T-helper 17 cell (primary cell): Measurements from ENCODE around the gene PLPPR4. TPM values are rescaled to one million over a fixed set of nuclear protein-coding genes. Genes with fewer than 3 reads are reported as not detected.
"Not testable (repeated sequence)": the region's sequence is repeated elsewhere in the genome, so short reads cannot be mapped to it uniquely, and the experiment has no call there.

ENCODE experiments used
- ATAC-seq: fragments of 150-1000 bp; cut with Tn5 transposase; 2 replicates; pipeline ENCODE4 v1.10.0; 2021; ENCODE audit warnings: mild to moderate bottlenecking, moderate library complexity
- DNase-seq, 3 donors: peaks; one replicate each; pipeline versions ENCODE4 v3.0.0 to v3.0.0-alpha.2; 2020 to 2021
- H3K9me3 ChIP-seq: one replicate; pipeline ENCODE4 v1.7.0; 2013; ENCODE audit warnings: low read length, mild to moderate bottlenecking; ENCODE audit not compliant: control insufficient read depth, poor library complexity, severe bottlenecking
- H3K27ac Mint-ChIP-seq: one replicate; pipeline ENCODE4 v1.8.0; 2022; ENCODE audit warnings: mild to moderate bottlenecking, moderate library complexity, mixed read lengths
- H3K27me3 Mint-ChIP-seq: one replicate; pipeline ENCODE4 v1.8.0; 2022; ENCODE audit warnings: mixed read lengths
- H3K36me3 Mint-ChIP-seq: one replicate; pipeline ENCODE4 v1.8.0; 2022; ENCODE audit warnings: low read depth, mixed read lengths
- H3K4me1 Mint-ChIP-seq: one replicate; pipeline ENCODE4 v1.8.0; 2022; ENCODE audit warnings: mild to moderate bottlenecking, mixed read lengths
- H3K4me3 Mint-ChIP-seq: one replicate; pipeline ENCODE4 v1.8.0; 2022; ENCODE audit warnings: mild to moderate bottlenecking, moderate library complexity, mixed read lengths
- total RNA-seq, 4 donors: library from RNA in 2 of 4; stranded (reverse) in 2 of 4; gene quantifications; one replicate each; pipeline ENCODE4 v1.2.3 and lab custom pipeline; 2022 to 2026

PLPPR4 gene
- total RNA-seq, 2 donors from 2014 or later, result not detected

GRCh38 chr1:99239690-99240089 is 24.6 kb upstream of the PLPPR4 start:
- Mint-ChIP-seq H3K27ac (no peak overlapping the region), H3K4me3 (no peak overlapping the region), H3K27me3 (peaks cover 6% of the 10 kb centered on the region), H3K4me1 (no peaks in the 10 kb centered on the region), H3K36me3 (no peaks in the 10 kb centered on the region)
- DNase-seq, result no peak
- no peaks in the 10 kb centered on the region for H3K9me3 ChIP-seq
- ATAC-seq, result no peak

DNA sequence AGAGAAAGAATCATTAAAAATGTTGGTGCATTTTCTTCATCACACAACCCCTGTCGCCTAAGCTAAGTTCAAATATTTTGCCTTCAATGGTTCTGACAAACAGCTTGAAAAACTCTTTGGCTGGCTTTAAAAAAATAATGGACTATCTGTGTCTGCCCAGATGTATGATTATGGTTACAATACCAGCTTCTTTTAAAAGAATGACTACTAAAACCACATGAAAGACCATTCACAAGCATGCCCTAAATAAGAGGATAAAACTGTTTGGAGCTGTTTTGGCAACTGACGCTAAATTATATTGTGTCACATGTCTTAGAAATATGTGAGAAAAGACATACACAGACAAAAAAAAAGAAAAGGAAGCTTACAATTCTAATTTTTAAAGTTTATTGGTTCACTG is 23.7 kb upstream of the PLPPR4 start:
- ATAC-seq (no peak), DNase-seq (no peak)
- H3K27me3 Mint-ChIP-seq, result peaks cover 6% of the 10 kb centered on the region
- no peak overlapping the region for H3K27ac Mint-ChIP-seq
- no peaks in the 10 kb centered on the region for H3K4me1 Mint-ChIP-seq
- no peaks in the 10 kb centered on the region for H3K36me3 Mint-ChIP-seq
- no peaks in the 10 kb centered on the region for H3K9me3 ChIP-seq
- no peak overlapping the region for H3K4me3 Mint-ChIP-seq

DNA sequence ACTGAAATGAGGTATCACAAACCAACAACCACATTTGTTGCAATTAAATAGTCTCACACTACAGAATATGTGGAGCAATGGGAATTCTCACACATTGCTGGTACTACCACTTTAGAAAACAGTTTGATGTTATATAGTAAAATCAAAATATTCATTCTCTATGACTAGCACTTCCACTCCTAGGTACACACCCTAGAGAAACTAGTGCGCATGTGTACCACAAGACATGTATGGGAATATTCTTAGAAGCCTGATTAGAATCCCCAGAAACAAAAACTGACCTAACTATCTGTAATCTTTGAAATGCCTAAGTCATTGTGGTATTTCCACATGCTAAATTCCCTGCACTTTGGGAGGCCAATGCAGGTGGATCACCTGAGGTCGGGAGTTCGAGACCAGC is 18.1 kb upstream of the PLPPR4 start:
- peaks cover 10% of the 10 kb centered on the region for H3K27me3 Mint-ChIP-seq
- H3K4me3 Mint-ChIP-seq, result no peak overlapping the region
- no peaks in the 10 kb centered on the region for H3K36me3 Mint-ChIP-seq
- no peak for ATAC-seq
- no peaks in the 10 kb centered on the region for H3K4me1 Mint-ChIP-seq
- DNase-seq, result no peak
- H3K9me3 ChIP-seq, result no peaks in the 10 kb centered on the region
- no peak overlapping the region for H3K27ac Mint-ChIP-seq

- Mint-ChIP-seq H3K4me3 (no peak overlapping the region), H3K27me3 (peaks cover 10% of the 10 kb centered on the region), H3K27ac (no peak overlapping the region), H3K36me3 (no peaks in the 10 kb centered on the region), H3K4me1 (no peaks in the 10 kb centered on the region)
- H3K9me3 ChIP-seq, result no peaks in the 10 kb centered on the region
- ATAC-seq (no peak), DNase-seq (no peak)
These were observed 17.1 kb upstream of the PLPPR4 start for GRCh38 chr1:99247199-99247598.

- no peak overlapping the region for H3K4me3 Mint-ChIP-seq
- no peak overlapping the region for H3K27ac Mint-ChIP-seq
- H3K27me3 Mint-ChIP-seq, result peaks cover 4% of the 10 kb centered on the region
- ATAC-seq (no peak), DNase-seq (no peak)
- no peaks in the 10 kb centered on the region for H3K4me1 Mint-ChIP-seq
- H3K9me3 ChIP-seq, result no peaks in the 10 kb centered on the region
- no peaks in the 10 kb centered on the region for H3K36me3 Mint-ChIP-seq
These were observed 13.6 kb upstream of the PLPPR4 start for GRCh38 chr1:99250728-99251127.

DNA sequence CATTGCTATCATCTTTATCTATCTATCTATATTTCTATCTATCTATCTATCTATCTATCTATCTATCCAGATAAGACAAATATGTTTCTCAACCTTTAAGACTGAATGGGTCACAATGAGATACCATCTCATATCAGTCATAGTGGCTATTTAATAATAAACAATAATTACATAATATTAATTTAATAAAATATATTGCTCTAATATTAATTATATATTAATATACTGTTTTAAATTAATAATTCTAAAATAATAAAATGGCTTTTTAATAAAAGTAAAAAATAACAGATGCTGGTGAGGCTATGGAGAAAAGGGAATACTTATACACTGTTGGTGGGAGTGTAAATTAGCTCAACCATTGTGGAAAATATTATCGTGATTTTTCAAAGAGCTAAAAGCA is 13.0 kb upstream of the PLPPR4 start:
- Mint-ChIP-seq H3K4me3 (no peak overlapping the region), H3K36me3 (no peaks in the 10 kb centered on the region), H3K4me1 (no peaks in the 10 kb centered on the region), H3K27me3 (peaks cover 4% of the 10 kb centered on the region), H3K27ac (no peak overlapping the region)
- DNase-seq (no peak), ATAC-seq (no peak)
- H3K9me3 ChIP-seq, result no peaks in the 10 kb centered on the region

DNA sequence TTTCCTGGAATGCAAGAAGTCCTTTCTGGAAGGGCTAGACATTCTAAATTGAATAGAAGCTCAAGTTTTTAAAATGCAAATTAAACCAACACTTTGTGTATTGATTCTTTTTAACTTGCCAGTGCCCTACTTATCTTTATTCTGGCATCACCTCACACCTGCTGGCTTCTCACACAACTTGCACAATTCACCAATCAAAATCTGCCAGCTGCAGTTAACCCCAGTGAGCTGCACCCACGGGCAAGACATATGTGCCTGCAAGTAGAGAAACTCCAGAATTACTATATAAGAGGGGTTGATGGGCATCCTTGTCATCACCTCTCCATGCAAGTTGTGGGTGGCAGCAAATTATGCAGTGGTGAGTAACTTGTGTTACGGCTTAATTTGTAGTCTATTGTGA is 11.7 kb upstream of the PLPPR4 start:
- DNase-seq (no peak), ATAC-seq (no peak)
- no peaks in the 10 kb centered on the region for H3K9me3 ChIP-seq
- H3K4me3 Mint-ChIP-seq, result no peak overlapping the region
- H3K4me1 Mint-ChIP-seq, result no peaks in the 10 kb centered on the region
- no peaks in the 10 kb centered on the region for H3K36me3 Mint-ChIP-seq
- peaks cover 4% of the 10 kb centered on the region for H3K27me3 Mint-ChIP-seq
- H3K27ac Mint-ChIP-seq, result no peak overlapping the region

DNA sequence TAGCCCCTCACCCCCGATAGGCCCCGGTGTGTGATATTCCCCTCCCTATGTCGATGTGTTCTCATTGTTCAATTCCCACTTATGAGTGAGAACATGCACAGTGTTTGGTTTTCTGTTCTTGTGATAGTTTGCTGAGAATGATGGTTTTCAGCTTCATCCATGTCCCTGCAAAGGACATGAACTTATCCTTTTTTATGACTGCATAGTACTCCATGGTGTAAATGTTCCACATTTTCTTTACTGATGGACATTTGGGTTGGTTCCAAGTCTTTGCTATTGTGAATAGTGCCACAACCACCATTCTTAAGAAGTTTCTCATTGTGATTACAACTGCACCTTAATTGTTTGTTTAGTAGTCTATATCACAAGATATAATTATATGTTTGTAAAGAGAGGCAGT is 3.9 kb upstream of the PLPPR4 start:
- H3K27ac Mint-ChIP-seq, DNase-seq, ATAC-seq: not testable (repeated sequence)

GRCh38 chr1:99265124-99265523 is 832 bp downstream of the PLPPR4 start:
- Mint-ChIP-seq H3K36me3 (peaks cover 2% of the 10 kb centered on the region), H3K4me1 (peaks cover 2% of the 10 kb centered on the region), H3K27me3 (peaks cover 48% of the 10 kb centered on the region), H3K27ac (no peak overlapping the region), H3K4me3 (peak overlapping the region; percentile 63)
- no peaks in the 10 kb centered on the region for H3K9me3 ChIP-seq
- no peak for ATAC-seq
- no peak for DNase-seq

More for the DNA sequence above, 3.9 kb upstream of the PLPPR4 start:
- not testable (repeated sequence) for H3K36me3 Mint-ChIP-seq, H3K4me1 Mint-ChIP-seq, H3K9me3 ChIP-seq, H3K4me3 Mint-ChIP-seq
- peaks cover 39% of the 10 kb centered on the region for H3K27me3 Mint-ChIP-seq

- Mint-ChIP-seq H3K4me3 (no peak overlapping the region), H3K36me3 (peaks cover 2% of the 10 kb centered on the region), H3K27me3 (peaks cover 41% of the 10 kb centered on the region), H3K4me1 (peaks cover 2% of the 10 kb centered on the region), H3K27ac (no peak overlapping the region)
- no peak for ATAC-seq
- no peaks in the 10 kb centered on the region for H3K9me3 ChIP-seq
- DNase-seq, result no peak
These were observed 2.4 kb downstream of the PLPPR4 start for GRCh38 chr1:99266726-99267125.

DNA sequence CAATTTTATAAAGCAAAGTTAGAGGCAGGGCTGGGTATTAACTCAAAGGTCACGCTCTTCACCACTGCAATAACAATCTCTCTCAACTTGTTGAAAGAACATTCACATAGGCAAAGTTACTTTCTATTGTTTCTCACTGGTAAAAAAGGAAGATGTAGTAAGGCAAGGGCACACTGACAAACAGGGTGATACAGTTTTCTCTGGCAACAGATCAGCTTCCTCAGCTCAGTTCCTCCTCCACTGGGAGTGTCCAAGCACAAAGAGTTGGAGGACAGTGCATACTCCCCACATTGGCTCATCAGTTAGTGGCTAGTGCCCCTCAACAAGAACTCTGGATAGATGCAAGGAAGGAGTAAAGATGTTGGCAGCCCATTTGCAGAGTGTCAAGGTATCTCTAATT is 3.7 kb downstream of the PLPPR4 start:
- ATAC-seq, result no peak
- H3K4me1 Mint-ChIP-seq, result peaks cover 2% of the 10 kb centered on the region
- peaks cover 33% of the 10 kb centered on the region for H3K27me3 Mint-ChIP-seq
- no peaks in the 10 kb centered on the region for H3K36me3 Mint-ChIP-seq
- DNase-seq, result no peak
- no peak overlapping the region for H3K27ac Mint-ChIP-seq
- H3K9me3 ChIP-seq, result no peaks in the 10 kb centered on the region
- no peak overlapping the region for H3K4me3 Mint-ChIP-seq

DNA sequence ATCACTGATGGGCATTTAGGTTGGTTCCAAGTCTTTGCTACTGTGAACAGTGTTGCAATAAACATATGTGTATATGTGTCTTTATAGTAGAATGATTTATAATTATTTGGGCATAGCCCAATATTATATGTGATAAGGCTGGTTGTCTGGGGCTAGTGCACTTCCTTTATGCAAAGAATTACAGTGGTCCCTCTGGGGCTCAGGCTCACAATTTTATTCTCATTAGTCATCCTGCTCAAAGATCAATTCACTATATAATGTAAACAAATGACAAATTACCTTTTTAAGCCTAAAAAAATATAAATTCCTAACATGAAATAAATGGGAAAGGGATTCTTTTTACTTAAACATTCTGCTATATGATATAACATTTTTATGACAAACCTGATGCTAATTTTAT is 5.0 kb downstream of the PLPPR4 start:
- no peak overlapping the region for H3K27ac Mint-ChIP-seq
- H3K4me1 Mint-ChIP-seq, result peaks cover 2% of the 10 kb centered on the region
- DNase-seq, result no peak
- ATAC-seq, result no peak
- H3K4me3 Mint-ChIP-seq, result no peak overlapping the region
- no peaks in the 10 kb centered on the region for H3K9me3 ChIP-seq
- H3K36me3 Mint-ChIP-seq, result no peaks in the 10 kb centered on the region
- H3K27me3 Mint-ChIP-seq, result peaks cover 20% of the 10 kb centered on the region

GRCh38 chr1:99270646-99271045 is 6.4 kb downstream of the PLPPR4 start:
- H3K9me3 ChIP-seq, result no peaks in the 10 kb centered on the region
- H3K27ac Mint-ChIP-seq, result no peak overlapping the region
- ATAC-seq, result no peak
- no peak overlapping the region for H3K4me3 Mint-ChIP-seq
- no peaks in the 10 kb centered on the region for H3K36me3 Mint-ChIP-seq
- no peak for DNase-seq
- no peaks in the 10 kb centered on the region for H3K4me1 Mint-ChIP-seq
- peaks cover 7% of the 10 kb centered on the region for H3K27me3 Mint-ChIP-seq

DNA sequence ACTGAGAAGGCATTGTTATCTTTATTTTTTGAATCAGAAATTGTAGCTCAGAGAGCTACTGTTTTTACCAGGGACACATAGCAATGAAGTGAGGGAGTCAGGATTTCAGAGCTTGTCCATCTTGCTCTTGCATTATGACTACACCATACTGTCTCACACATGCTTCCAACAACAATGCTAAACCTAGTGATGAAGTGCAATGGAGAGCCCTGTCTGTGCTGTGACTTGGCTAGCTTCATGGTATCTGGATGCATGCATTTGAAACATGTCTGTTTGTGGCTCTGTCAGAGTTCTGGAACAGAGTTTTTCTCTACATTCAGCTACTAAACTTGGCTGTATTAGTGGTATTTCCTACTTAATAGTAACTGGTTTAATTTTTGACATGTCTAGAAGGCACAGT is 7.0 kb downstream of the PLPPR4 start:
- H3K27ac Mint-ChIP-seq, result no peak overlapping the region
- H3K9me3 ChIP-seq, result no peaks in the 10 kb centered on the region
- H3K27me3 Mint-ChIP-seq, result peaks cover under 1% of the 10 kb centered on the region
- H3K4me1 Mint-ChIP-seq, result no peaks in the 10 kb centered on the region
- H3K4me3 Mint-ChIP-seq, result no peak overlapping the region
- DNase-seq, result no peak
- no peak for ATAC-seq
- no peaks in the 10 kb centered on the region for H3K36me3 Mint-ChIP-seq

DNA sequence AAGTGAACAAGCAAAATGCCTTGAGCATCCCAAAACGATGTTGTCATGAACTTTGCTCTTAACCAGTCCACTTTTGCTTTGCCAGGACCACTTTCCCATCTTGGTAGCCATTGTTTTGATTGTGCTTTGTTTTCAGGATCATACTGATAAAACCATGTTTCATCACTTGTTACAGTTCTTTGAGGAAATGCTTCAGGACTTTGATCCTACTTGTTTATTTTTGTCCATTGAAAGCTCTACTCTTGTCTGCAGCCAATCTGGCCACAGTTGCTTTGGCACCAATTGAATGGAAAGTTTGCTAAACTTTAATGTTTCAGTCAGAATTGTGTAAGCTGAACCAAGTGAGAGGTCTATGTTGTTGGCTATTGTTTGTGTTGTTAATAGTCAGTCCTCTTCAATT is 12.8 kb downstream of the PLPPR4 start:
- peaks cover 15% of the 10 kb centered on the region for H3K27me3 Mint-ChIP-seq
- no peaks in the 10 kb centered on the region for H3K4me1 Mint-ChIP-seq
- H3K4me3 Mint-ChIP-seq, result no peak overlapping the region
- H3K36me3 Mint-ChIP-seq, result no peaks in the 10 kb centered on the region
- no peak for ATAC-seq
- H3K27ac Mint-ChIP-seq, result no peak overlapping the region
- DNase-seq, result no peak
- no peaks in the 10 kb centered on the region for H3K9me3 ChIP-seq
